Measurements from ENCODE around the gene BMPR1A. TPM values are rescaled to one million over a fixed set of nuclear protein-coding genes. Genes with fewer than 3 reads are reported as not detected.
A peak's percentile ranks its signal among the peaks of the same experiment; 100 is the strongest.
"Not testable (repeated sequence)": the region's sequence is repeated elsewhere in the genome, so short reads cannot be mapped to it uniquely, and the experiment has no call there.

The BMPR1A gene
- total RNA-seq, 1 experiment from 2014 or later = 24.3 TPM

DNA sequence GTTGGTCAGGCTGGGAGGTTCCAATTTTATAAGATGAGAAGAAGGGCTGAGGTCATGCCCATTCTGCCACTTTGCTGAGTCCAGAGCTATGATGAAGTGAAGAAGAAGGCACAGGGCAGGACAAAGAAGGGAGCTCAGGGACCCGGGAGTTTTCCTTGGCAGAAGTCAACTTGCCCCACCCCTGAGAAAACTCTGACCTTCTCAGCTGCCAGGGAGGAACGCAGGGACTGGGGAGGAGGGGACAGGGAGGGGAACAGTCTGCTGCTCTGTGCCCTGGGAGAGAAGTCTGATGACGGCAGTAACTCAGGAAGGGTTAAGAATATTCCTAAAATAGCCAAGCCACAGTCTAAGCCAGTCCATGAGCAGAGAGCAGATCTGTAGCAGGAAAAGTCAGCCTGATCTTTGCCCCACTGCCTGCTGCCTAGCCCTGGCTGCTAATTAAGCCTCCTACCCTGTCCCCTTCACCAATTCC lies 223.6 kb downstream of the BMPR1A start:
- TF ChIP-seq, protein P1, sequence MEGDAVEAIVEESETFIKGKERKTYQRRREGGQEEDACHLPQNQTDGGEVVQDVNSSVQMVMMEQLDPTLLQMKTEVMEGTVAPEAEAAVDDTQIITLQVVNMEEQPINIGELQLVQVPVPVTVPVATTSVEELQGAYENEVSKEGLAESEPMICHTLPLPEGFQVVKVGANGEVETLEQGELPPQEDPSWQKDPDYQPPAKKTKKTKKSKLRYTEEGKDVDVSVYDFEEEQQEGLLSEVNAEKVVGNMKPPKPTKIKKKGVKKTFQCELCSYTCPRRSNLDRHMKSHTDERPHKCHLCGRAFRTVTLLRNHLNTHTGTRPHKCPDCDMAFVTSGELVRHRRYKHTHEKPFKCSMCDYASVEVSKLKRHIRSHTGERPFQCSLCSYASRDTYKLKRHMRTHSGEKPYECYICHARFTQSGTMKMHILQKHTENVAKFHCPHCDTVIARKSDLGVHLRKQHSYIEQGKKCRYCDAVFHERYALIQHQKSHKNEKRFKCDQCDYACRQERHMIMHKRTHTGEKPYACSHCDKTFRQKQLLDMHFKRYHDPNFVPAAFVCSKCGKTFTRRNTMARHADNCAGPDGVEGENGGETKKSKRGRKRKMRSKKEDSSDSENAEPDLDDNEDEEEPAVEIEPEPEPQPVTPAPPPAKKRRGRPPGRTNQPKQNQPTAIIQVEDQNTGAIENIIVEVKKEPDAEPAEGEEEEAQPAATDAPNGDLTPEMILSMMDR (conservative IDR thresholded peaks at IDR 0.05) = no peak
- no peak for TF ChIP-seq EZH2 (IDR thresholded peaks at IDR 0.05; ENCODE audit: low read depth)
- DNase-seq = no peak
- H3K27ac ChIP-seq = no peak overlapping the region
- no peaks in the 10 kb centered on the region for H3K36me3 ChIP-seq (ENCODE audit: low read depth)
- no peaks in the 10 kb centered on the region for H3K9me2 ChIP-seq (ENCODE audit: insufficient read depth)
- H3K27me3 ChIP-seq (ENCODE audit: insufficient read depth, low read depth) = no peaks in the 10 kb centered on the region
- H2AFZ ChIP-seq = no peak overlapping the region
- no peaks in the 10 kb centered on the region for H3K79me2 ChIP-seq (ENCODE audit: low read depth)
- no peak overlapping the region for H3K4me3 ChIP-seq
- CTCF ChIA-PET = no interaction called here
- intact Hi-C loops (cut with micrococcal nuclease; ENCODE audit: unreplicated experiment) = no loop called here
- POLR2A ChIA-PET (ENCODE audit: unreplicated experiment) = no interaction called here
- BruUV-seq (replicated peaks) = no TSS peak
- peaks cover 10% of the 10 kb centered on the region for H3F3A ChIP-seq (ENCODE audit: insufficient read depth, low read depth)
- H3K4me2 ChIP-seq = peak overlapping the region; percentile 23; the same call in 1 of the 2 replicates
- H4K20me1 ChIP-seq (ENCODE audit: insufficient read depth) = no peaks in the 10 kb centered on the region
- peaks cover 34% of the 10 kb centered on the region for H3K4me1 ChIP-seq (replicated peaks; ENCODE audit: insufficient read depth)
- no peaks in the 10 kb centered on the region for H3K9me3 ChIP-seq (ENCODE audit: insufficient read depth, low read depth)

DNA sequence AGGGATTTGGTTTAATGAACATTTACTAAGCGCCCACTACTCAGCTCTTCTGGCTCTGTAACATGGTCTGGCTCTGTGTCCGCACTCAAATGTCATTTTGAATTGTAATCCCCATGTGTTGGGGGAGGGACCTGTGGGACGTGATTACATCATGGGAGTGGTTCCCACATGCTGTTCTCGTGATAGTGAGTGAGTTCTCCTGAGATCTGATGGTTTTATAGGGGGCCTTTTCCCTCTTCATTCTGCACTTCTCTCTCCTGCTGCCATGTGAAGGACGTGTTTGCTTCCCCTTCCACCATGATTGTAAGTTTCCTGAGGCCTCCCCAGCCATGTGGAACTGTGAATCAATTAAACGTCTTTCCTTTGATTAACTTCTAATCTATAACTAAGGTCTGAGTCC lies 224.6 kb downstream of the BMPR1A start:
- H3K27me3 ChIP-seq (ENCODE audit: insufficient read depth, low read depth); intact Hi-C loops (cut with micrococcal nuclease; ENCODE audit: unreplicated experiment); H3K4me2 ChIP-seq; H3K79me2 ChIP-seq (ENCODE audit: low read depth); BruUV-seq (replicated peaks); H2AFZ ChIP-seq; DNase-seq; H3K27ac ChIP-seq; CTCF ChIA-PET; H3K9me2 ChIP-seq (ENCODE audit: insufficient read depth); POLR2A ChIA-PET (ENCODE audit: unreplicated experiment); H3K4me3 ChIP-seq; H4K20me1 ChIP-seq (ENCODE audit: insufficient read depth); H3K36me3 ChIP-seq (ENCODE audit: low read depth); H3K9me3 ChIP-seq (ENCODE audit: insufficient read depth, low read depth): not testable (repeated sequence)
- H3K4me1 ChIP-seq (replicated peaks; ENCODE audit: insufficient read depth) = peaks cover 33% of the 10 kb centered on the region
- H3F3A ChIP-seq (ENCODE audit: insufficient read depth, low read depth) = peaks cover 10% of the 10 kb centered on the region; the same call in 1 of the 2 replicates

DNA sequence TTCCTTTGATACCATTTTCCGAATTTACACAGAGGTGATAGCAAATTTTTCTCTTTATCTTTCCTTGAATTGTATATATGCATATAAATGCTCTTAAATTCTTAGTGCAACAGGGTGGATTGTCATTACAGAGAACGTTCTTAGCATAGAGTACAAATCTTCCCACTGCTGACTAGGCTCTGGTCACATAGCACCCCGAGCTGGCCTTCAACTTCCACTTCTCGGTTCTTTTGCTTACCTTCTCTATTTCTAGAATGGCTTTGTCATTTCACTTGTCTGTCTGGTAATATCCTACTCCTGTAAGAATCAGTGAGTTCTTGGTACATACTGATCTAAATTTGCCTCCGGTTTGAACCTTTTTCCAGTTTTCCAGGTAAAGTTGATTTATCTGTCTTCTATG lies 225.3 kb downstream of the BMPR1A start:
- no peak for TF ChIP-seq EZH2 (IDR thresholded peaks at IDR 0.05; ENCODE audit: low read depth)
- TF ChIP-seq, protein P1 (conservative IDR thresholded peaks at IDR 0.05) = no peak
- intact Hi-C loops (cut with micrococcal nuclease; ENCODE audit: unreplicated experiment) = no loop called here
- Histone ChIP-seq H3K79me2 (ENCODE audit: low read depth) (no peaks in the 10 kb centered on the region), H3K4me3 (no peak overlapping the region), H3K4me2 (no peak overlapping the region), H3K27me3 (ENCODE audit: insufficient read depth, low read depth) (no peaks in the 10 kb centered on the region), H3K4me1 (replicated peaks; ENCODE audit: insufficient read depth) (peaks cover 33% of the 10 kb centered on the region), H3K9me3 (ENCODE audit: insufficient read depth, low read depth) (no peaks in the 10 kb centered on the region), H2AFZ (no peak overlapping the region), H3K27ac (no peak overlapping the region), H3K36me3 (ENCODE audit: low read depth) (no peaks in the 10 kb centered on the region), H3F3A (ENCODE audit: insufficient read depth, low read depth) (peaks cover 10% of the 10 kb centered on the region; the same call in 1 of the 2 replicates), H3K9me2 (ENCODE audit: insufficient read depth) (no peaks in the 10 kb centered on the region), H4K20me1 (ENCODE audit: insufficient read depth) (no peaks in the 10 kb centered on the region)
- ChIA-PET POLR2A (ENCODE audit: unreplicated experiment) (no interaction called here), CTCF (no interaction called here)
- BruUV-seq (replicated peaks) = no TSS peak
- DNase-seq = no peak

Other genes with a start within 250 kb of the BMPR1A start
- gene WAPL, start 234.8 kb upstream of the BMPR1A start, total RNA-seq (2021) = 17.9 and 20.9 TPM in 2 replicates
- 0.15 and 0.23 TPM in 2 replicates for gene OPN4, start 102.1 kb upstream of the BMPR1A start, total RNA-seq (2021)
- 0.63 and 0.73 TPM in 2 replicates for gene LDB3, start 88.1 kb upstream of the BMPR1A start, total RNA-seq (2021)
- 12.1 and 13.4 TPM in 2 replicates for gene MMRN2, start 201.0 kb downstream of the BMPR1A start, total RNA-seq (2021)
- 99.4 and 144 TPM in 2 replicates for gene SNCG, start 202.0 kb downstream of the BMPR1A start, total RNA-seq (2021)
- gene ADIRF, start 211.9 kb downstream of the BMPR1A start, total RNA-seq (2021) = 51.0 and 72.8 TPM in 2 replicates

Data from PC-9 (cell line).